H1 (cell line): ENCODE results near the gene KLHL3. TPM values are rescaled to one million over a fixed set of nuclear protein-coding genes. Genes with fewer than 3 reads are reported as not detected.

ENCODE experiments used
- CTCF ChIP-seq, 3 experiments: IDR thresholded peaks; 1 replicate in 2 of 3; 2 replicates in 1 of 3; pipeline versions ENCODE4 v1.5.1 to v1.6.1; 2011; ENCODE audit warnings: low read length in 3 of 3, mild to moderate bottlenecking in 3 of 3, inconsistent platforms in 2 of 3, low read depth in 1 of 3, moderate library complexity in 1 of 3; ENCODE audit not compliant: insufficient read depth in 1 of 3; ENCODE audit errors: control extremely low read depth in 1 of 3
- TBP ChIP-seq: IDR thresholded peaks from 2 replicates; pipeline ENCODE4 v1.6.1; 2011; ENCODE audit warnings: low read depth, low read length, improper control_type of control experiment
- polyA plus RNA-seq, 7 experiments: library from polyadenylated mRNA; depleted of rRNA in 3 of 7; stranded (reverse) in 5 of 7; unstranded in 2 of 7; fragments of >200 nt in 5 of 7; fragments of 200-250 nt in 2 of 7; gene quantifications; 1 replicate in 5 of 7; 2 replicates in 1 of 7; 4 replicates in 1 of 7; pipeline versions ENCODE4 v1.2.1 to v1.2.3, GENCODE V29; 2011 to 2013; ENCODE audit warnings: missing spikeins in 2 of 7, mixed read lengths in 2 of 7
- total RNA-seq: library from RNA; stranded (reverse); fragmentation: NEBNext Ultra II Directional; extraction: Animal tissue kit (Norgen Biotek cat#: 25700); gene quantifications from 2 replicates; pipeline ENCODE4 v1.2.1, GENCODE V29; 2021

KLHL3 gene
- total and polyA plus RNA-seq, 2 of the 8 experiments (the other 6 are each of a cell fraction or from before 2014, with no cell fraction given), result 7.4 to 13.7 TPM

- TF ChIP-seq CTCF (IDR thresholded peaks at IDR 0.05; ENCODE audit: control extremely low read depth in 1 of 3, insufficient read depth in 1 of 3, low read depth in 1 of 3, low read length in 3 of 3), result no peak
- no peak for TF ChIP-seq TBP
Observed at GRCh38 chr5:137592317-137592716, 143.6 kb downstream of the KLHL3 start (continued).
